Brain microvascular endothelial cell (primary cell): ENCODE results near the gene SLC27A2.
"Not testable (repeated sequence)": the region's sequence is repeated elsewhere in the genome, so short reads cannot be mapped to it uniquely, and the experiment has no call there.

ENCODE experiments used
- DNase-seq: peaks from one replicate; pipeline ENCODE4 v3.0.0-alpha.2; 2020
- H3K27ac ChIP-seq: fragments of 250-450 bp; sonication (Bioruptor Pico); 2 replicates; pipeline ENCODE4 v1.5.1; 2020; ENCODE audit warnings: mild to moderate bottlenecking, moderate library complexity
- H3K27me3 ChIP-seq: fragments of 250-450 bp; sonication (Bioruptor Pico); replicated peaks from 2 replicates; pipeline ENCODE4 v1.5.1; 2020; ENCODE audit warnings: mild to moderate bottlenecking
- H3K36me3 ChIP-seq: fragments of 250-450 bp; sonication (Bioruptor Pico); replicated peaks from 2 replicates; pipeline ENCODE4 v1.5.1; 2020; ENCODE audit warnings: mild to moderate bottlenecking
- H3K4me3 ChIP-seq: 2 replicates; pipeline ENCODE4 v1.5.1; 2011; ENCODE audit warnings: low read depth, mild to moderate bottlenecking, control low read depth, low read length, moderate library complexity
- in situ Hi-C: cut with HindIII; loops from 2 replicates; pipeline ENCODE4 v1.10.0; 2017; ENCODE audit warnings: low sequenced_read_pairs, low pct_ligation_motif_present
- TF ChIP-seq, protein P1 (sequence below): IDR thresholded peaks from 2 replicates; pipeline ENCODE4 v1.5.1; 2011; ENCODE audit warnings: low read depth, mild to moderate bottlenecking, moderate library complexity, low read length, control low read depth, inconsistent platforms; ENCODE audit errors: missing control alignments

The SLC27A2 gene

DNA sequence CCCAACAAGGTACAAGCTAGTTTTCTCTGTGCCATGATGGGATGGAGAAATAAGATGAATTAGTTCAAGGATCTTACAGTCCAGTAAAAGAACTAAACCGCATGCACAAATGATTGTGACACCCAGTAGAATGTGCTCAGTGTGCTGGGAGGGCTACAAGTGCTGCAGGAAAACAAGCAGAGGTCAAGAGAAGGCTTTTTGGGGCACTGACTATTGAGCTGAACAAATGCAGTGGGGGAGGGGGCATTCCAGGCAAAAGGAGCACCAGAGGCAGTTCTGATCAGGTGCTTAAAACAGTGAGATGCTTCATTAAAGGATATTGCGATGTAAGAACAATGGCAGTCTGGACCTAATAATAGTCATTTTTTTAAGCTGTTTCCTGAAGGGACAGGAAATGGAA is 6.0 kb downstream of the SLC27A2 start:
- H3K4me3 ChIP-seq: no peak overlapping the region
- TF ChIP-seq, protein P1, sequence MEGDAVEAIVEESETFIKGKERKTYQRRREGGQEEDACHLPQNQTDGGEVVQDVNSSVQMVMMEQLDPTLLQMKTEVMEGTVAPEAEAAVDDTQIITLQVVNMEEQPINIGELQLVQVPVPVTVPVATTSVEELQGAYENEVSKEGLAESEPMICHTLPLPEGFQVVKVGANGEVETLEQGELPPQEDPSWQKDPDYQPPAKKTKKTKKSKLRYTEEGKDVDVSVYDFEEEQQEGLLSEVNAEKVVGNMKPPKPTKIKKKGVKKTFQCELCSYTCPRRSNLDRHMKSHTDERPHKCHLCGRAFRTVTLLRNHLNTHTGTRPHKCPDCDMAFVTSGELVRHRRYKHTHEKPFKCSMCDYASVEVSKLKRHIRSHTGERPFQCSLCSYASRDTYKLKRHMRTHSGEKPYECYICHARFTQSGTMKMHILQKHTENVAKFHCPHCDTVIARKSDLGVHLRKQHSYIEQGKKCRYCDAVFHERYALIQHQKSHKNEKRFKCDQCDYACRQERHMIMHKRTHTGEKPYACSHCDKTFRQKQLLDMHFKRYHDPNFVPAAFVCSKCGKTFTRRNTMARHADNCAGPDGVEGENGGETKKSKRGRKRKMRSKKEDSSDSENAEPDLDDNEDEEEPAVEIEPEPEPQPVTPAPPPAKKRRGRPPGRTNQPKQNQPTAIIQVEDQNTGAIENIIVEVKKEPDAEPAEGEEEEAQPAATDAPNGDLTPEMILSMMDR: no peak
- H3K36me3 ChIP-seq: no peaks in the 10 kb centered on the region
- peaks cover 4% of the 10 kb centered on the region for H3K27me3 ChIP-seq
- in situ Hi-C loops: no loop called here
- no peak overlapping the region for H3K27ac ChIP-seq
- DNase-seq: no peak

DNA sequence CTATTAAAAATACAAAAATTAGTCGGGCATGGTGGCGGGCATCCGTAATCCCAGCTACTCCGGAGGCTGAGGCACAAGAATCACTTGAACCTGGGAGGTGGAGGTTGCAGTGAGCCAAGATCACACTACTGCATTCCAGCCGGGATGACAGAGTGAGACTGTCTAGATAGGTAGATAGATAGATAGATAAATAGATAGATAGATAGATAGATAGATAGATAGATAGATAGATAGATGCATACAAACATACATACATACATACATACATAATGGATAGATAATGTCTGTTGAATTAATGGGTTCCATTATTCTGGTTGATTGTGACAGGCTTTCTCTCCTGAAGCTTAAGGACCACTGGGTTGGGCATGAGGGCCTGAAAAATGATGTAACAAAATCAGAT is 6.8 kb downstream of the SLC27A2 start:
- in situ Hi-C loops, H3K27me3 ChIP-seq, H3K27ac ChIP-seq: not testable (repeated sequence)

DNA sequence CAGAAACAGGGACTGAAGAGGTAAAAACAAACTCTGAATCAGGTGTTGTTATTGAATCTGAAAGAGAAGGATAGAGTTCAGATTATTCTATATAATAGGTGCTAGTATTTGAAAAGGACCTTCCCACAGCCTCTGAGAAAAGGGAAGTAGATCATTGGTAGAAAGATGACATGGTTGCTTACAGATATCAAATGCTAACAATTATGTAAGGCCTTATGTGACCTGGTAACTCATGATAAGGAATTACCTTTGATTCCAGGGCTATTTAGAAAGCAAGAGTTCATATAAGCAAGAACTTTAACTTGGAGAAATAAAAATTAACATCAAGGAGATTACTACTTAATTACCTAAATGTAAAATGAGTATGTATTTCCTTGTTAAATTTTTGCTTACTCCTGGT is 7.6 kb downstream of the SLC27A2 start:
- H3K4me3 ChIP-seq: no peak overlapping the region
- in situ Hi-C loops: no loop called here
- peaks cover 2% of the 10 kb centered on the region for H3K27me3 ChIP-seq
- TF ChIP-seq, protein P1: no peak
- H3K36me3 ChIP-seq: no peaks in the 10 kb centered on the region
- H3K27ac ChIP-seq: no peak overlapping the region
- no peak for DNase-seq

More for the DNA sequence above, 6.8 kb downstream of the SLC27A2 start:
- not testable (repeated sequence) for H3K4me3 ChIP-seq, H3K36me3 ChIP-seq, DNase-seq

DNA sequence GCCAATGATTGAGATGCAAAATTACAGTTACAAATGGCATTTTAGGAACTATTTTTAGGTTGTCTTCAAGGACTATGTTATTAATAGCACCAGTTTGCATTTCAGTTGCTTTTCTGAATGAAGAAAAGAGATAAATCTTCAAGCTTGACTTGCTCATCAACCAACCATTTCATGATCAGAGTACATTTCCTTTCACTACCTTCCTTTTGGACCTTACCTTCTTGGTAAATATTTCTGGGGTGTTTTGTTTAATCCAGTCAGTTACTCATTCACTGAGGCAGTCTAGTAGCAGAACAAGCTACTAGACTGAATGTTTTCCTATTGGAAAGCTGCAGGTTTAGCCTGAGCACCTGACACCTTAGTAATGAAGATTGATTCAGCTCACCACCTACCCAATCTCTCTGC is 8.2 kb downstream of the SLC27A2 start:
- Histone ChIP-seq H3K36me3 (no peaks in the 10 kb centered on the region), H3K4me3 (no peak overlapping the region), H3K27ac (no peak overlapping the region), H3K27me3 (peaks cover 2% of the 10 kb centered on the region)
- TF ChIP-seq, protein P1: no peak
- in situ Hi-C loops: no loop called here
- no peak for DNase-seq

DNA sequence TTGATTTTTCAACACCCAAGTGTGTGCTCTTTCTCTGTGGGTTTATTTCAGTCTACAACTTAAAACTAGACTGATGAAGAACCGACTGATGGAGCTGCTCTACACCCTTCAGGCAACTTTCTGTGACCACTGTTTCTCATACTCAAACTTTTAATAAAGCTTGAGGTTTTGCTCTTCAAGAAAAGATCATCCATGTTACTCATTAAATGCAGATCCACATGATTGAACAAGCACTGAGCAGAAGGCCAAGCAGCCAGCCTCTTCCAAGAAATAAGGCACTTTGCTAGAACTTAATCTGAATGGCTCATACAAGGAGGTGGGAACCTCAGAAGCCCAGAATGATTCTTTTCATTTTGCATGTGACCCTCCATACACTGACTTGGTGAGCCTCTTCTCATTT is 8.7 kb downstream of the SLC27A2 start:
- TF ChIP-seq, protein P1: no peak
- in situ Hi-C loops: no loop called here
- H3K36me3 ChIP-seq: no peaks in the 10 kb centered on the region
- H3K4me3 ChIP-seq: no peak overlapping the region
- DNase-seq: no peak
- H3K27ac ChIP-seq: no peak overlapping the region
- H3K27me3 ChIP-seq: peaks cover 2% of the 10 kb centered on the region

DNA sequence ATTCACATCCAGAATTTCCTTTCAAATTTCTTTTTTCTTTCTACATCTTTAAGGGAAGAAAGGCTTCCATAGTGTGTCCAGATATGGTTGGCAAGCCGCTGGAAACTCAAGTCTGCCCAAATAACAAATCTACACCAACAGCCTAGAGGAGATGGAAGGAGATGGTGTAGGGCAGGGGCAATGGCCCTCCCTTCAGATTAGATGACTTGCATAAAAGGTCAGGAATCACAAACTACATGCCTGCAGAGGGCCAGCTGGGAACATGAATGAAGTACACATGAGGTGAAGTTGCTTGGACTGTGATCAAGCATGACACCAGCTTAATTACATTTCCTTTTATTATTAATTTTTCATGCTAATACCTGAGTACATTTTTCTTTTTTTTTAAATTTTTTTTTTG is 10.2 kb downstream of the SLC27A2 start:
- no peak for DNase-seq
- Histone ChIP-seq H3K27me3 (peaks cover 2% of the 10 kb centered on the region), H3K36me3 (no peaks in the 10 kb centered on the region), H3K27ac (no peak overlapping the region), H3K4me3 (no peak overlapping the region)
- TF ChIP-seq, protein P1: no peak
- in situ Hi-C loops: no loop called here
